Stimulated activated CD4-positive, alpha-beta T cell treated with anti-CD3 and anti-CD28 coated beads, TNF-alpha, amount 100 ng/mL, for 4 hours (primary cell): Measurements from ENCODE around the gene PTPRE.
A peak's percentile ranks its signal among the peaks of the same experiment; 100 is the strongest.
"Not testable (repeated sequence)": the region's sequence is repeated elsewhere in the genome, so short reads cannot be mapped to it uniquely, and the experiment has no call there.

ENCODE experiments used
- DNase-seq, 3 experiments: peaks; one replicate each; pipeline ENCODE4 v3.0.0-alpha.2; 2020; ENCODE audit warnings: low read depth in 3 of 3

PTPRE gene

DNA sequence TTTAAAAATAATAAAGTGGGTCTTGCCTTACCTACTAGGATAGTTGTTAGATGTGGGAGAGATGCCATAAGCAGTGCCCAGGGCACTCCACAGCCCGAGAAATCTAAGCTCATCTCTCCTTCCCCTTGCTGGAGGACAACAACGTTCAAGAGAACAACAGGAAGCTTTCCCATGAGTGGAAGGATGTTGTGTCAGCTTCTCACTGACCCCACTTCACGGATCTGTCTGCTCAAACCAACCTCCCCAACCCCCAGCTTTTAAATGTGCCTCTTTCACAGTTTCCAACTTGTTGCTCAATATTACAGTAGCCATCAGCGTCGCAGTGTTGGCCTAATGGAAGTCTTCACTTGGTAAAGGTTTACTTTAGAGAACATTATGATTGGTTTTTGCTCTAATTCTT is 72.1 kb downstream of the PTPRE start:
- DNase-seq: no peak

DNA sequence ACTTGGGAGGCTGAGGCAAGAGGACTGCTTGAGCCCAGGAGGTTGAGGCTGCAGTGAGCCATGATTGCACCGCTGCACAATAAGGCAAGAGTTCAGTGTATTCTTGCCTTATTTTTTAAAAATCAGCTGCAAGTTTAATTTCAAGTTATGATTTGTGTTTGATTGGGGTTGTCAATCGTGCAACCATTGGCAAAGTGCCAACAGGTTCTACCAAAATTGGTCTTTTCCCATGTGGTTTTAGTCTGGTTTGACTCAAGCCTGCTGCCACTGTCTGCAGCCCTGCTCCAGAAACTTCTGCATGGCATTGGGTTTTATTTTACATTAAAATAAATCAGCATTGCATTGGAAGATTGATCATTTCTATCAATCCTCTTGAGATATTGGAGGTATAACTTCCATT is 72.7 kb downstream of the PTPRE start:
- no peak for DNase-seq

DNA sequence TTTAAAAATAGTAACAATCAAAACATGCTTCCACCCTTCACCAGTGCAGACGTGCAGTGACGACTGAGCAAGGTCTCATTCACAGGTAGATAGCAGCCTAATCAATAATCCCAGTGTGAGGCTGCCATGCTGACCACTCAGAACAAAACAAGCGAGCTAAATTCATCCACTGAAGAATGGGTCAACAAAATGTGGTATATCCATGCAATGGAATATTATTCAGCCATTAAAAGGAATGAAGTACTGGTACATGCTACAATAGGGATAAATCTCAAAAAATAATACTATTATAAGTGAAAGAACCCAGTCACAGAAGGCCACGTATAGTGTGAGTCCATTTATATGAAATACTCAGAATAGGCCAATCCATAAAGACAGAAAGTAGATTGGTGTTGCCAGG is 74.0 kb downstream of the PTPRE start:
- DNase-seq: no peak

DNA sequence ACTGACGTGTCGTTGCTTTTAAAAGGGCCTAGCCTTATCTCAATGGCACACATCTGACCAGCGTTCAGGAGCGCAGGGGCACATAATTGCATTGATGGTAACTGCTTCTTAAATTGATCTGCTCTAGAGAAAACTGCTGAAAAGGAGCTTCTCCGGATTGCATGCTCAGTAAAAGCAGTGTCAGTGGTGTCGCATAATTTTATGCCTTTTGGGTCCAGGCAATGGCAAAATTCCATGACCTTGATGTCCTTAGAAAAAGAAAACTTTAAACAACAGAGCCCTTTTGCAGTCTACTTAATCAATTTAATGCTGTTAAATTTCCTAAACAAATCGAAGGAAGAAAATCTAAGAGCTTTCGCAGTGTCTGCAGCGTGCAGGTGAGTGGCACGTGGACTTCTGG is 75.7 kb downstream of the PTPRE start:
- DNase-seq: no peak

DNA sequence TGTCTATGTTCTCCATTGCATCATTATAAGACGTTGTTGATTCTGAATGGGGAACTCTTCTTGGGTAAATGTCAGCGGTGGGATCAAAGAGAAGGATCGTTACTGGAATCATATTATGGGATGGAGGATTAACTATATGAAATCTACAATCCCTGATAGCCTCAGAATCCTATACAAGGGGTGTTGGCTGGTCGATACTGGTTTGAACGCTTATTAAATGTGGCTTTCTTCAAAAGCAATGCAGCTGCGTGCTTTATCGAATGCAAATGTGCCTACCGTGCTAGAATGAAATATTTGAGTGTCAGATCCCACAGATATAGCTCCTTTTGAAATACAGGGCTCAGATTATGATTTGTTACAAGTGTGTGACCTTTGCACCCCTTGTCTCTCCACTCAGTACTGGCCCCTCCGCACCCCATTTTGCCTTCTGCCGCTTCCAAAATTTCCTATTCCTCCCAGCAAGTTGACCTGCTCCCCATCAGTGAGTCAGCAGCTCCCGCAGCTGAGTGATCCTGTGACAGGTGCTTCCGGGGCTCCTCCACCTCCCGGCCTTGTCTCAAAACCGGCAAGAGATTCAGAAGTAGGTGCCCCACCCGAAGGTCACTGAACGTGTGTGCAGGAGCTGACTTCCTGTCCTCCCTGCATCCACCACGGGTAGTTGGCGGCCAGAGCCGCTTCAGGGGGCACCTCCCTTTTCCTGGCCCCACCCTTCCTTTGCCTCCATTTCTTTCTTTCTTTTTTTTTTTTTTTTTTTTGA is 76.6 kb downstream of the PTPRE start:
- no peak for DNase-seq

DNA sequence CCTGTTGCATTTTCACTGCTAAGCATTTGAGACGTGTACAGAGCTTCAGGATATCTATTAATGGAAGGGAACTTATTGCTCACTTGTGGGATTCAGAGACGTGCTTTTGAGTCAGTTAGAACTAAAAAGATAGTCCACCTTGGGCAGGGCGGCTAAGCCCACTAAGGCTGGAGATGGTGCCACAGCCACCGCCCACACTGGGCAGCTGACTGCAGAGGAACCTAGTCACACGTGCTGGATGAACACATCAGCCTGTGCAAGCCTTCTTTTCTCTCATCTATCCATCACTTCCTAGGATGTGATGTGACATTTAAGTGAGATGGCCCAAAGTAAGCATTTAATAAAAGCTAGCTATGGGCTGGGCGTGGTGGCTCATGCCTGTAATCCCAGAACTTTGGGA is 78.0 kb downstream of the PTPRE start:
- DNase-seq: no peak

DNA sequence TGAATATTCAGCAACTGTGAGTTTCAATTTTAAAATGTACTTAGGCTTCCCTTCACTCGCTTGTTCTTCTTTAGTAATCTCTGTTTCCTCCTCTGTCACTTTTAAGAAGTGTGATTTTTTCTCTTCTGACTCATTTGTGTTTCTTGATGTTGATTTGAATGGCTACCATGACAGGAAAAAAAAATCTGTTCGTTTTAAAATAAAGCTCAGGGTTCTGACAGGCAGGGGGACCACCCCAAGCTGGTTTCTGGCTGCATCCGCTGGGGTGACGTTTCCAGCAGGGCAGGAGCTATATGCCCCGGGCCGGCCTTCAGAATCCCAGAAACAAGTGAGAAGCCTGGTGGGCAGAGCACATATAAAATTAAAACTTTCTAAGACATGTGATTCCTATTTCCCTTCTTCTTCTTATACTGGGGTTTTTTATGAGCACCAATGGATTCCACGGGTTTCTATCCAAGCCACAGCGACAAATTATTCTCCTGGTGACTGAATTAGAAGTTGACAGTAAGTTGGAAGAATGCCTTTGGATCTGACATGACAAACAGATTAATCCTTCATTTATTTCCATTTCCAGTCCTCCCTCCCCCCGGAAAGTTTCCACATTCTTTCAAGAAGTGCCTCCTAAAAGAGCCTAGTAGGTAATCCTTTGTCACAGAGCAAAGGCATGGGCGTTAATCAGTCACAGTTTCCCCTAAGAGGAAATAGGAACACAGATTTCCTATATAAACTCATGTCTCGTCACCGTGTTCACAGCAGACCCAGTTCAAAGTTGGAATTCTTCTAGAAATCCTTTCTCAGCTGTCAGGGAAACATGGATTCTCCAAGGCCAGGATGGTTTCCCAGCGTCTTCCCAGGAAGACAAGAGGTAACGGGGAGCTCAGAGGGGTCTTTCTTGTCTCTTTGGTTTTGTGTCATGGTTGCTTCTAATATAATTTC is 79.9 kb downstream of the PTPRE start:
- DNase-seq: no peak

DNA sequence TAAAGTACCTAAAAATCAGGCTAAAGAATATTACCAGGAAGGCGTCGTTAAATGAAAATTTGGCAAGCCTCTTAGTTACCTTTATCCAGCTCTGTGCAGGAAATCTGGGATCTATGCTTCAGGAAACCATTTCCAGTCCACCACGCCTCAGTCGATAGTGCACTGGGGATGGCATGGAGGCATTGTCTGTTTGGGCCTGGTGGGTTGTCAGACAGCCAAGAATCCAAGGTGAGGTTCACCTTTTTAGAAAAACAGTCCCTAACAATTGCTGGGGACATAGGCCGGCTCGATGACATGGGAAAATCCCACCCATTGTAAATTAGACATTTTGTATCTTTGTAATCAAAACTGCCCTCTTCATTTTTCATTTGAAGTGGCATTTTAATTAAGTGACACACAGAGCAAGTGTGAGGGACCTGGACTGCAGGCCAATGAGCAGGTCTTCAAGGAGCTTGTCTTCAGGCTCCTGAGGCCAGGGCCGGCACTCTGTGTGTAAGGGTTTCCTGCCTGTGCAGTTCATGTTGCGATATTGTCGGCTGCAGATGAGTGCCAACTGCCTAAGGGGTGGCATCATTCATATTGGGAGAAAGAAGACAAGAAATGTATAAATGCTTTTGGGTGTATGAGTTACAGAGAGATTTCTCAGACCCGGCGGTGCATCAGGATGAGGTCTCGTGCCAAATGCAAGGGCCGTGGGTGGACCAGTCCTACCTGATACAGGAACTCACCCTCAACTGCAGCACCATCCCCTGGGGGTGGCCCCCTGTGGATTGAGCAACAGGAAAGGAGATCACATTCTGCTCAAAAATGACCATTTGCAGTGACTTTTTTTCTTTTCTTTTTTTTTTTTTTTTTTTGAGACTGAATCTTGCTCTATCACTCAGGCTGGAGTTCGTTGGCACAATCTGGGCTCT is 80.8 kb downstream of the PTPRE start:
- no peak for DNase-seq

DNA sequence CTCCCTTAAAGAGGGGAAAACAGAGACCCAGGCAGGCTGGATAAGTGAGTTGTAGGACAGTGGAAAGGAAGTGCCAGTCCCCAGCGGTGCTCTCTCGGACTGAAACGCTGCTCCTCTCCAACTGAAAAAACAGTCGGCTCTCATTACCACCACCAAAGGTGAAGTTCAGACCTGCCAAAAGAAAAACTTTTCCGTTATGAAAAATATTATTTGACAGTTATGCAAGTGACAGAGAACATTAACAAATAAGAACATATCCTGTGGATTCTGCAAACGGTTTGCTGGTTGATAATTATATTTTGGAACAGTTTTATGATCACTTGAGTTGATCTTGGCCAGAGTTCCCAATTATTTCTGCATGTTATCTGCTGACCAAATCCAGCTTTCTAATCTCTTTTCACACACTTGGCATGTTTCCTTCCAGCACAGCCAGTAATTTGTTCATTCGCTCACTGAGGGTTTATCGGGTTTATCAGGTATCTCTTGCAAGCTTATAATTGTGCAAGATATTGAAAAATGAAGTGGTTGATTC is 82.6 kb downstream of the PTPRE start:
- no peak for DNase-seq

DNA sequence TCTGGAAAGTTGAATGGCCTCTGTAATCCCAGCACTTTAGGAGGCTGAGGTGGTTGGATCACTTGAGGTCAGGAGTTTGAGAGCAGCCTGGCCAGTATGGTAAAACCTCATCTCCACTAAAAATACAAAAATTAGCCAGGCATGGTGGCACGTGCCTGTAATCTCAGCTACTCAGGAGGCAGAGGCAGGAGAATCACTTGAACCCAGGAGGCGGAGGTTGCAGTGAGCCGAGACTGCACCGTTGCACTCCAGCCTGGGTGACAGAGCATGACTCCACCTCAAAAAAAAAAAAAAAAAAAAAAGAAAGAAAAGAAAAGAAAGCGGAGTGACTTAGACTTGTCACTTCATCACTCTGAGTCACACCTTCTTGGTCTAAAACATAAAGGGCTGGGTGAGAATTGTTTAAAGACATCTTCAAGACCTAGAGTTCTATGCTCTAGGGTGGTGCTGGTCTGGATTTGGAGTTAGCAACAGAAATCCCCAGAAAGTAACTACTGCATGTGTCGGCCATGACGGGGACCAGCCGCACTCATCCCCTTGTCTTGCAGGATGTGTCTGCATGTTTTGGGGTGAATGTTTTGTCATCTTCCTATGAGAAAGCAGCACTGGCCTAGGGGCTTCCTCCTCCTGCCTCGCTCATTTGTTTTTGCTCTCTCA is 83.4 kb downstream of the PTPRE start:
- not testable (repeated sequence) for DNase-seq

DNA sequence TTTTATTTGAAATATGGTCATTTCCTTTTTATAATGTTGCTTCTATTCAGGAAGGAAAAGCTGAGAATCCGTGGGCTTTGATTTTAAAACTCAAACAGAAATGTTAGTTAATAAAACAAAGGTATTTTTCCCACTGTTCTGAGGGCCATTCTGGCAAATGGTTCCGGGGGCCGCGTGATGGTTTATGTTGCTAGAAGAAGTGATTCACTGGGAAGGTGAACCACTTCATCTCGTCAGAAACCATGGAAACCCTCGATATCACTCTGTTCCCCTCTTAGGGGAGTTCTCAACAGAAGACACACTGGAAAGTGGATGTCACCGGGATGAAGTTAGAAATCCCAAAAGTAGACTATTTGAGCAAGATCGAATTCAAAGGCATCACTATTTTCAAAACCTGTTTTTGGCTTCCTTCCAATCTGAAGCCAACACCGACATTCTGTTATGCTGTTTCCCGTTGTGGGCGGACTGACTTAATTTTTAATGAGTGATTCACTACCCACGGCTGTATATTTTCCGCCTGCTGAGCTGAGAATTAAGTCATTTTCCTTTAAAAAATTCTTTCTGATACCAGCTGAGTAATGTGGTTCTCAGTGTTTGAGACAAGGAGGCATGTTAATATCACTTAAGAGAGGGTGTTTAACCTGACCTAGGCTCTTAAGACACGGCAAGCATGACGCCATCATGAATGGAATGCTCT is 84.1 kb downstream of the PTPRE start:
- peak in 2 of 3 experiments; percentile 33 to 45 for DNase-seq

DNA sequence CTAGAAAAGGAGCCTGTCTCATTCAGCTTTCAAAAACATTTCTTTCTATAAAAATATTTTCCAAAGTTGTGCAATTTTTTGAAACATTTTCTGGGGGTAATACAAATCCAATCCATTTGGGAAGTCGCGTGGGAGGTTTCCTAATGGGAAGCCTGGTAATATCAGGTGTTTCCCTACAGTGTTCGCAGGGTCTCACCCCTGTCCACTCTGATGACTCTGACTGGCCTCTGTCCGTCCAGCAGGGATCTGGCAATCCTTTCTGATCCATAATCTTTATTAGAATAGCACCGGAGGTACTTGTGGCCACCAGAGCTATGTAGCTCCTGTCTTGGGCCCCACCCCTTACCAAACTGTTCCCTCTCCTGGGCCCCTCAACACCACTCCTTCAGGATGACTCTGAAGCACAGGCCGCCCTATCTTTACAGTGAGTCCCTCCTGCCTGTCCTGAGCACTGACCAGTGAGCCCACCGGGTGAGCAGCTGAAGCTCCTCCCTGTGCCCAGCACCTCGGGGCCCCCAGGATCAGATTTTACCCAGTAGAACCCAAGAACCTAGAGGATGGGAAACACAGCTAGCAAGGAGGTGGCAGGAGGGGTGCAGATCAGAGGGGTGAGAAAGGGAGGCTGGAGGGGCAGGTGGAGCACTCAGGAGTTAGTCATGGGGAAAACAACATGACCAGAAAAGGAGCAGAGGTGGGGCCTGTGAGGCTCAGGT is 84.8 kb downstream of the PTPRE start:
- no peak for DNase-seq

DNA sequence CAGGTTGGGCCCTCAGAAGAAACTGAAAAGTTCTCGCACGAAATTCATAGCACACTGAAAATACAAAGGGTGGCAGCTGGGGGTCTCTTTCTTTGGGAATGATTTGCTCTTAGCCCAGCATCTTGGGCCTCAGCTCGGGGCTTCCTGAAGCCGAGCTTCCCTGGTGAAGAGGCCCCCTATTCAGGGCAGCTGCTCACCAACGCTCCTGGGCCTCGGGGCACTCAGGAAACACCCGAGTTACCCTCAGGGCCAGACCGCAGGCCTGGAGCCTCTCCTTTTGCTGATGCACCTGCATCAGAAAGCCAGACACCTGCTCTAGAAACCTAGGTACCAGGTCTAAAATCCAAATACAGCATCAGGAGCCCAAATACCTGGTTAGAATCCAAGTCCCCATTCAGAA is 85.5 kb downstream of the PTPRE start:
- no peak for DNase-seq

DNA sequence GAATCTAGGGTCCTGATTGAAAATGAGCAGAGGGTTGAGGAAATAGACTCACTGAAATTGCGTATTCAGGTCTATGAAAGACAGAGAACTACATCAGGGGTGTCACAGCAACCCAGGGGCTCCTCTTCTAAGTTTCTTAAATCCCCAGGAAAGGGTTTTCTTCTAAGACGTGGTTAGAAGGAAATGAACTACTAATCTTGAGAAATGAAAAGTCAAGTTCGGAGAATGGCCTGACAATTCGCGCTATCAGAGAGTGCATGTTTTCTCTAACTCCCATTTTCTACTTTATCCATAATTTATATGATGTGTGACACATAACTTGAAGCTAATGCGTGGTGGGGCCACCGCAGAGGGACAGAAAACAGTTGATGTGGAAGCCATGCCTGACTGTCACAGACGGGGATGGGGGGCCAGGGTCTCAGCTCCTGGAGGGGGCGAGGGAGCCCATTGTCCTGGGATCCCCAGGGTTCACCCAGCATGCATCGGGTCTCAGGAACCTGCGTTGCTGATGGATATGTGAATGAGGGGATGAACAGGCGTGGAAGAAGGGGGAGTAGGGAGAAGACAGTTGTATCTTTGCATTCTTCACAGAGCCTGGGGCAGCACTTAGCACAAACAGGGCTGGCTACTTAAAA is 86.3 kb downstream of the PTPRE start:
- no peak for DNase-seq

DNA sequence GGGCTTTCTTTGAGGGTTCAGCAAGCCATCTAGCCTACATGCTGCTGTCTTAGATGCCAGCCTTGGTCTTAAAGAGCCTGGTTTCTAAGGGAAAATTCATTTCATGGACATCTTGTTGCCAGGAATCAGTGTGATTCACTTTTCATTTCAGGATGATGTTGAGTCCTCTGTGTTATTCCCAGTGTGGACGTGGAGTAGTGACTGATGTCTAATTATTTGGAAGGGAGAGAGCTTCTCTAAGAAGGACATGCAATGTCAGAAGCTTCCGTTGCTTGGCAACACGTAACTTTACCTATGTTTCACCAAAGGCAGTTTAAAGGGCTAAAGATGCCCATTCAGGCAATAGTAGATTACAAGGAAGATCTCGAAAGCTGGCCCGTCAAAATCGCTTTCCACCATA is 89.0 kb downstream of the PTPRE start:
- no peak for DNase-seq

DNA sequence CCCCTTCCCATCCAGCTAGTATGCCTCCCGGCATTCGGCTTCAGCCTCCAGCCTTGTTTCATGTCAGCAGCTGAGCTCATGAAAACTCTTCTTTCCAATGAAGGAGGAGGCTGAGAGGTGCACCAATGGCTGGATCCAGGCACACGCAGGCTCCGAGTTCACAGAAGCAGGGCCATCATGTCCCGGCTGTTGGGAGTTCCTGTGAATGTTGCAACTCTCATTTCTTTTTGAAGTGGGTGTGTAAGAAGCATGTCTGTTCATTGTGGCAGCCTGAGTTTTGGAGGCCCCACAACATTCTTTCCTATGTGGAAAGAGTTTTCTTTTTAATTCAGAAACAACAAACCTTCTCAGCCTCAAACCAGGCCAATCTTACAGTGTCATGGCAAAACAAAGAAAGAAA is 89.7 kb downstream of the PTPRE start:
- no peak for DNase-seq

DNA sequence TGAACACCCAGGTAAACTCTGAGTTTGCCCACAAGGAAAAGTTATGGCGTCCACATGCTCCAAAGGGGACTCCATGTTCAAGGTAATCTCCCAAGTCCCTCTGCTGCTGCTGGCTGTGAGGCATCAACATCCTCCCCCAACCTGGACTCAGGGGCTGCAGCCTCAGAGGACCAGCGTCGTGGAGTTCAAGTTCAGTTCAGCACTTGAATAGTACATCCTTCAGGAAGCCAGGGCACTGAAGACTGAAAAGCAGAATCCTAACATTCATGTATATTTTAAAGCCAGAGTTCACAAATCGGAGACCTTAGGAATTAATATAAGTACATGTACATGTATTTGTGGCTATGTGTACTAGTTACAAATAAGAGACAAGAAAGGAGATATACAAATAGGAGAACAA is 90.4 kb downstream of the PTPRE start:
- no peak for DNase-seq

DNA sequence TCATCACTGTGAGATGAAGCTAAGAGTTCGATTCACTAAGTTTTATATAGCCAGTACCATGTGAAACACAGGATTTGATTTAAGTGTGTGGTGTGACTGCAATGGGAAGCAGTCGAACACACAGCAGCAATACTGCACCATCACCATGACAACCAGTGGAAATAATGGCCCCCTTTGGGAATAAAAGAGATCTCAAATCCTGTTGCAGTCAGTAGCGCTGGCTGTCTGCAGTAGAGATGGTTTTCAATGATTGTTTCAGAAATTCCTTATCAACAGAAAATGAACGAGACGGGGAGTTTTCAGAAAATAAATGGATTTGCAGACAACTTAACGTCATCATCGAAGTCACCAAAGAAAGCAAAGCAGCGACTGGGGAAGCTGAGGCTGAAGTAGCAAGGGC is 91.0 kb downstream of the PTPRE start:
- no peak for DNase-seq

DNA sequence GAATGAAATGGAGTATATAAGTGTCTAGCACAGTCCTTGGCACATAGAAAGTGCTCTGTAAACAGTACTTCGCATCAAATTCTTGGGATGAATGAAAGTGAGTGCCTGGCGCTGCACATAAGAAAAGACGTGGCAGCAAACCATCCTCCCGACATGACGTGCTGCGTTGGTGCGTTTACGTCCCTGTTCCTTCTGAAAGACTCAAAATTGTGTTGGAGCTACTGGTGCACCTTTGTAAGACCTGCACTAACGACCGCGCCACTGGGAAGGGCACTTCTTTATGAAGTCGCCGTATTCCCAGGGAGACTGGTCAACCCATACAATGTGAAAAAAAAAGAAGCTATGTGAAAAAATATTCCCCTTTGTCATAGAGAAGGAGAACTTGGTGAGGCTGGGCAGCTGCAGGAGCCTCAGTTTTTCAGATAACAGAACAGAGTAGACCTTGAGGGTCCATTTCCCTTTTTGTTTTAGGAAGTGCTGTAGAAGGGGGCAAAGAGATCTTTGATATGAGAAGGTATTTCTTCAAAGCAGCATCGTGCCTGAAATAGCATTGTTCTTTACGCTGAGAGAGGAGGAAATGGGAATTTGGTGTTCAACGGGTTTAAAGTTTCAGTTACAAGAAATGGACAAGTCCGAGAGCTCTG is 91.7 kb downstream of the PTPRE start:
- DNase-seq: no peak
